Lower leg skin (tissue), 4 donors: Measurements from ENCODE around the gene AOPEP. TPM values are rescaled to one million over a fixed set of nuclear protein-coding genes. Genes with fewer than 3 reads are reported as not detected.
"Not testable (repeated sequence)": the region's sequence is repeated elsewhere in the genome, so short reads cannot be mapped to it uniquely, and the experiment has no call there.

Experiments used
- DNase-seq, 2 donors: peaks; one replicate each; pipeline ENCODE4 v3.0.0-alpha.2; 2019; ENCODE audit warnings: low spot score in 2 of 2
- H3K4me3 ChIP-seq: fragments of 200-600 bp; sonication (generic); 2 replicates; pipeline ENCODE4 v1.5.1; 2017; ENCODE audit warnings: mild to moderate bottlenecking, low read depth; ENCODE audit not compliant: poor library complexity, severe bottlenecking
- CTCF ChIP-seq, 3 donors: fragments of 450-650 bp; IDR thresholded peaks; one replicate each; pipeline ENCODE4 v1.5.1; 2016; ENCODE audit warnings: antibody characterized with exemption in 3 of 3, mild to moderate bottlenecking in 3 of 3, moderate library complexity in 2 of 3
- POLR2A ChIP-seq, 2 donors: fragments of 450-650 bp; IDR thresholded peaks; one replicate each; pipeline ENCODE4 v1.6.1; 2016 to 2017; ENCODE audit warnings: antibody characterized with exemption in 2 of 2, mild to moderate bottlenecking in 1 of 2, moderate library complexity in 1 of 2
- WGBS, 2 donors: methylation state at CpG; one replicate each; pipeline ENCODE4 v1.1.5; 2018; 5-methylcytosine and 5-hydroxymethylcytosine counted together
- intact Hi-C: fragments of 100-400 bp; cut with DNase I; formaldehyde crosslinking; loops from one replicate; pipeline ENCODE4 v1.15.0; 2023; ENCODE audit warnings: low total_unique reads
- total RNA-seq, 4 donors: library from RNA; depleted of rRNA; stranded (reverse); fragments of >200 nt; gene quantifications; one replicate each; pipeline ENCODE4 v1.1.0, GENCODE V29; 2016

Gene AOPEP
- total RNA-seq, 4 donors from 2014 or later = 66.3 to 136 (median 118) TPM

GRCh38 chr9:94961870-94962269 is 235.4 kb downstream of the AOPEP start:
- DNase-seq = no peak
- 78 to 81% methylated on average over 2 of the region's 2 CpGs for WGBS, 2 donors
- TF ChIP-seq CTCF (IDR thresholded peaks at IDR 0.05) = no peak
- TF ChIP-seq POLR2A (IDR thresholded peaks at IDR 0.05) = no peak
- intact Hi-C loops = no loop called here
- no peak overlapping the region for H3K4me3 ChIP-seq

GRCh38 chr9:94965631-94966030 is 239.1 kb downstream of the AOPEP start:
- DNase-seq, H3K4me3 ChIP-seq: not testable (repeated sequence)
- intact Hi-C loops = loop anchor here (1.0 kb wide), 1 partner anchor 17 kb away; no protein-coding TSS in a partner anchor
- 92 to 94% methylated on average over 5 of the region's 5 CpGs for WGBS, 2 donors

GRCh38 chr9:94966046-94966445 is 239.5 kb downstream of the AOPEP start:
- DNase-seq, H3K4me3 ChIP-seq: not testable (repeated sequence)
- WGBS, 2 donors = 93 to 98% methylated on average over 3 of the region's 3 CpGs
- intact Hi-C loops = loop anchor here (1.0 kb wide), 1 partner anchor 16 kb away; no protein-coding TSS in a partner anchor

GRCh38 chr9:94967482-94967881 is 241.0 kb downstream of the AOPEP start:
- no peak overlapping the region for H3K4me3 ChIP-seq
- DNase-seq = no peak
- intact Hi-C loops = no loop called here
- WGBS, 2 donors = 94 to 100% methylated on average over 1 of the region's 1 CpG
- TF ChIP-seq CTCF (IDR thresholded peaks at IDR 0.05) = no peak

GRCh38 chr9:94971378-94972131 is 245.1 kb downstream of the AOPEP start:
- intact Hi-C loops = no loop called here
- DNase-seq = no peak
- WGBS, 2 donors = 87 to 91% methylated on average over 13 of the region's 13 CpGs
- no peak overlapping the region for H3K4me3 ChIP-seq
- TF ChIP-seq CTCF (IDR thresholded peaks at IDR 0.05) = no peak
- TF ChIP-seq POLR2A (IDR thresholded peaks at IDR 0.05) = no peak

- WGBS, 2 donors = 71 to 73% methylated on average over 11 of the region's 11 CpGs
- intact Hi-C loops = no loop called here
- H3K4me3 ChIP-seq = no peak overlapping the region
- no peak for DNase-seq
- TF ChIP-seq CTCF (IDR thresholded peaks at IDR 0.05) = no peak
- TF ChIP-seq POLR2A (IDR thresholded peaks at IDR 0.05) = no peak
Measured at GRCh38 chr9:94973451-94973941, 247.0 kb downstream of the AOPEP start.
